WTC11 (cell line): Measurements from ENCODE around the gene TMEM164. TPM values are rescaled to one million over a fixed set of nuclear protein-coding genes. Genes with fewer than 3 reads are reported as not detected.

ENCODE experiments used
- ATAC-seq: fragments of 200-7000 bp; cut with Tn5 transposase; 2 replicates; pipeline ENCODE4 v1.10.0; 2021; ENCODE audit warnings: mild to moderate bottlenecking, moderate library complexity
- CTCF ChIA-PET: fragments of 300-600 bp; sonication (Branson Sonifier 250); formaldehyde crosslinking; loops from one replicate; lab custom pipeline; 2021; ENCODE audit warnings: antibody characterized with exemption; lab: Charles Lee
- POLR2A ChIA-PET: fragments of 350-600 bp; sonication (Branson Sonifier 250); formaldehyde crosslinking; loops from one replicate; lab custom pipeline; 2021; ENCODE audit warnings: antibody characterized with exemption; lab: Charles Lee
- DNase-seq: peaks from one replicate; pipeline ENCODE4 v3.0.0; 2021; ENCODE audit warnings: low spot score
- H3K27ac Mint-ChIP-seq: 2 replicates; pipeline ENCODE4 v1.8.0; 2021; ENCODE audit warnings: mixed read lengths
- H3K27me3 Mint-ChIP-seq: 2 replicates; pipeline ENCODE4 v1.8.0; 2021; ENCODE audit warnings: low read depth, mild to moderate bottlenecking, moderate library complexity, mixed read lengths
- H3K36me3 Mint-ChIP-seq: 2 replicates; pipeline ENCODE4 v1.8.0; 2021; ENCODE audit warnings: mixed read lengths
- H3K4me1 Mint-ChIP-seq: 2 replicates; pipeline ENCODE4 v1.8.0; 2022; ENCODE audit warnings: mixed read lengths
- H3K4me3 Mint-ChIP-seq: 2 replicates; pipeline ENCODE4 v1.8.0; 2021; ENCODE audit warnings: mild to moderate bottlenecking, moderate library complexity, mixed read lengths
- H3K9me3 Mint-ChIP-seq: 2 replicates; pipeline ENCODE4 v1.8.0; 2021; ENCODE audit warnings: mixed read lengths
- ATF1 ChIP-seq: sonication (generic); formaldehyde crosslinking; IDR thresholded peaks from 2 replicates; pipeline ENCODE4 v1.8.1; 2023; ENCODE audit warnings: mild to moderate bottlenecking, moderate library complexity, missing genetic modification reagents
- CREB1 ChIP-seq: sonication (generic); formaldehyde crosslinking; IDR thresholded peaks from 2 replicates; pipeline ENCODE4 v1.8.0; 2023; ENCODE audit warnings: mild to moderate bottlenecking, missing genetic modification reagents
- CREM ChIP-seq: sonication (generic); formaldehyde crosslinking; IDR thresholded peaks from 2 replicates; pipeline ENCODE4 v1.8.1; 2022; ENCODE audit warnings: mild to moderate bottlenecking, missing genetic modification reagents, moderate library complexity
- E2F4 ChIP-seq: sonication (generic); formaldehyde crosslinking; IDR thresholded peaks from 2 replicates; pipeline ENCODE4 v1.8.1; 2022; ENCODE audit warnings: low read depth, mild to moderate bottlenecking, moderate library complexity, missing genetic modification reagents, borderline replicate concordance
- E2F5 ChIP-seq: sonication (generic); formaldehyde crosslinking; IDR thresholded peaks from 2 replicates; pipeline ENCODE4 v1.8.1; 2022; ENCODE audit warnings: mild to moderate bottlenecking, moderate library complexity, missing genetic modification reagents
- ELF4 ChIP-seq: sonication (generic); formaldehyde crosslinking; IDR thresholded peaks from 2 replicates; pipeline ENCODE4 v1.8.1; 2022; ENCODE audit warnings: low read depth, mild to moderate bottlenecking, moderate library complexity, missing genetic modification reagents
- GABPB1 ChIP-seq: sonication (generic); formaldehyde crosslinking; IDR thresholded peaks from 2 replicates; pipeline ENCODE4 v1.8.1; 2023; ENCODE audit warnings: mild to moderate bottlenecking, missing genetic modification reagents
- HMGA2 ChIP-seq: fragments of 250-450 bp; sonication (Bioruptor Pico); IDR thresholded peaks from 2 replicates; pipeline ENCODE4 v1.4.0; 2021; ENCODE audit warnings: mild to moderate bottlenecking, moderate library complexity
- IRF2 ChIP-seq: sonication (generic); formaldehyde crosslinking; IDR thresholded peaks from 2 replicates; pipeline ENCODE4 v1.8.0; 2022; ENCODE audit warnings: low read depth, missing genetic modification reagents, borderline replicate concordance
- MXD4 ChIP-seq: fragments of 250-450 bp; sonication (Bioruptor Pico); IDR thresholded peaks from 2 replicates; pipeline ENCODE4 v1.8.0; 2021; ENCODE audit warnings: mild to moderate bottlenecking, moderate library complexity, borderline replicate concordance
- NFYB ChIP-seq: sonication (generic); formaldehyde crosslinking; conservative IDR thresholded peaks from 2 replicates; pipeline ENCODE4 v1.8.0; 2022; ENCODE audit warnings: low read depth, missing genetic modification reagents
- NR1H2 ChIP-seq: sonication (generic); formaldehyde crosslinking; IDR thresholded peaks from 2 replicates; pipeline ENCODE4 v1.9.0; 2021; ENCODE audit warnings: mild to moderate bottlenecking, moderate library complexity, missing genetic modification reagents
- SMAD3 ChIP-seq: sonication (generic); formaldehyde crosslinking; IDR thresholded peaks from 2 replicates; pipeline ENCODE4 v1.8.0; 2022; ENCODE audit warnings: missing genetic modification reagents, mild to moderate bottlenecking, borderline replicate concordance
- SP1 ChIP-seq: sonication (generic); formaldehyde crosslinking; conservative IDR thresholded peaks from 2 replicates; pipeline ENCODE4 v1.8.1; 2022; ENCODE audit warnings: missing genetic modification reagents
- TEAD1 ChIP-seq: sonication (generic); formaldehyde crosslinking; IDR thresholded peaks from 2 replicates; pipeline ENCODE4 v1.8.0; 2022; ENCODE audit warnings: mild to moderate bottlenecking, missing genetic modification reagents
- ZBTB21 ChIP-seq: sonication (generic); formaldehyde crosslinking; IDR thresholded peaks from 2 replicates; pipeline ENCODE4 v1.8.1; 2023; ENCODE audit warnings: mild to moderate bottlenecking, missing genetic modification reagents, borderline replicate concordance
- ZMAT4 ChIP-seq: fragments of 250-450 bp; sonication (Bioruptor Pico); IDR thresholded peaks from 2 replicates; pipeline ENCODE4 v1.9.0; 2021; ENCODE audit warnings: mild to moderate bottlenecking
- ZNF219 ChIP-seq: sonication (generic); formaldehyde crosslinking; IDR thresholded peaks from 2 replicates; pipeline ENCODE4 v1.8.0; 2023; ENCODE audit warnings: missing genetic modification reagents, mild to moderate bottlenecking, borderline replicate concordance
- ZNF425 ChIP-seq: fragments of 250-450 bp; sonication (Bioruptor Pico); conservative IDR thresholded peaks from 2 replicates; pipeline ENCODE4 v1.9.0; 2021; ENCODE audit warnings: mild to moderate bottlenecking
- ZSCAN18 ChIP-seq: fragments of 250-450 bp; sonication (Bioruptor Pico); IDR thresholded peaks from 2 replicates; pipeline ENCODE4 v2.1.2; 2022; ENCODE audit warnings: mild to moderate bottlenecking, moderate library complexity
- total RNA-seq: library from RNA; stranded (reverse); gene quantifications from 3 replicates; pipeline ENCODE4 v1.2.3, GENCODE V29; 2021

The TMEM164 gene
- total RNA-seq, 1 experiment from 2014 or later: 16.0 TPM

GRCh38 chrX:110015915-110016314 is 13.0 kb downstream of the TMEM164 start (continued):
- TF ChIP-seq SP1 (CRISPR knock-in tag) (no peak), SMAD3 (no peak), NFYB (no peak)

GRCh38 chrX:110020536-110020935 is 17.6 kb downstream of the TMEM164 start:
- no peak for TF ChIP-seq ATF1
- DNase-seq: no peak
- Mint-ChIP-seq H3K27ac (no peak overlapping the region), H3K9me3 (no peaks in the 10 kb centered on the region), H3K4me3 (no peak overlapping the region), H3K27me3 (no peaks in the 10 kb centered on the region), H3K36me3 (no peaks in the 10 kb centered on the region), H3K4me1 (peaks cover 6% of the 10 kb centered on the region; the same call in 1 of the 2 replicates)
- no peak for ATAC-seq
- ChIA-PET POLR2A (no interaction called here), CTCF (interaction anchor here (0.6 kb wide), 1 partner anchor 125 kb away, joined by 3 read pairs; no protein-coding TSS in a partner anchor)

- no peaks in the 10 kb centered on the region for H3K9me3 Mint-ChIP-seq
- POLR2A ChIA-PET: no interaction called here
- H3K36me3 Mint-ChIP-seq: no peaks in the 10 kb centered on the region
These were observed 18.5 kb downstream of the TMEM164 start for GRCh38 chrX:110021258-110022022.

More at GRCh38 chrX:110021258-110022022, 18.5 kb downstream of the TMEM164 start:
- no peak for ATAC-seq
- CTCF ChIA-PET: no interaction called here
- peaks cover 11% of the 10 kb centered on the region for H3K4me1 Mint-ChIP-seq
- no peak for DNase-seq
- no peak overlapping the region for H3K4me3 Mint-ChIP-seq
- H3K27ac Mint-ChIP-seq: no peak overlapping the region
- no peak for TF ChIP-seq ZSCAN18 (CRISPR knock-in tag)
- TF ChIP-seq TEAD1: no peak
- no peak for TF ChIP-seq CREB1 (CRISPR knock-in tag)
- TF ChIP-seq ATF1: no peak
- no peak for TF ChIP-seq ZNF425 (CRISPR knock-in tag)
- TF ChIP-seq E2F5 (CRISPR knock-in tag): no peak
- no peak for TF ChIP-seq ZNF219 (CRISPR knock-in tag)
- TF ChIP-seq ZBTB21: no peak
- no peak for TF ChIP-seq ZMAT4 (CRISPR knock-in tag)
- no peak for TF ChIP-seq SMAD3
- TF ChIP-seq GABPB1 (CRISPR knock-in tag): no peak
- TF ChIP-seq NR1H2: no peak
- TF ChIP-seq HMGA2: no peak
- TF ChIP-seq E2F4 (CRISPR knock-in tag): no peak
- no peak for TF ChIP-seq IRF2 (CRISPR knock-in tag)
- TF ChIP-seq CREM: no peak
- TF ChIP-seq ELF4 (CRISPR knock-in tag): no peak
- TF ChIP-seq MXD4 (CRISPR knock-in tag): no peak
- H3K27me3 Mint-ChIP-seq: no peaks in the 10 kb centered on the region
